Esophagus muscularis mucosa (tissue), 4 donors: ENCODE results near the gene CKAP2L. TPM values are rescaled to one million over a fixed set of nuclear protein-coding genes. Genes with fewer than 3 reads are reported as not detected.
"Not testable (repeated sequence)": the region's sequence is repeated elsewhere in the genome, so short reads cannot be mapped to it uniquely, and the experiment has no call there.

Source experiments
- DNase-seq: peaks from one replicate; pipeline ENCODE4 v3.0.0-alpha.2; 2017; ENCODE audit errors: extremely low spot score
- H3K27ac ChIP-seq, 4 donors: fragments of 200-600 bp; sonication (generic); replicated peaks in 1 of 4; 1 replicate in 3 of 4; 2 replicates in 1 of 4; pipeline ENCODE4 v1.5.1; 2016 to 2019; ENCODE audit warnings: mild to moderate bottlenecking in 1 of 4
- H3K27me3 ChIP-seq, 4 donors: fragments of 200-600 bp; sonication (generic); one replicate each; pipeline versions ENCODE4 v1.5.1 to v1.6.0; 2016 to 2019
- H3K36me3 ChIP-seq, 4 donors: fragments of 200-600 bp; sonication (generic); one replicate each; pipeline ENCODE4 v1.5.1; 2016 to 2019
- H3K4me1 ChIP-seq, 4 donors: fragments of 200-600 bp; sonication (generic); one replicate each; pipeline ENCODE4 v1.5.1; 2016 to 2019
- H3K4me3 ChIP-seq, 4 donors: fragments of 200-600 bp; sonication (generic); 1 replicate in 2 of 4; 2 replicates in 2 of 4; pipeline ENCODE4 v1.5.1; 2016 to 2019; ENCODE audit warnings: mild to moderate bottlenecking in 4 of 4, moderate library complexity in 1 of 4
- H3K9me3 ChIP-seq, 4 donors: fragments of 200-600 bp; sonication (generic); 1 replicate in 3 of 4; 2 replicates in 1 of 4; pipeline ENCODE4 v1.5.1; 2016 to 2019
- EP300 ChIP-seq: sonication (generic); formaldehyde crosslinking; IDR thresholded peaks from one replicate; pipeline ENCODE4 v1.6.1; 2017; ENCODE audit warnings: antibody characterized with exemption
- POLR2A ChIP-seq: fragments of 450-650 bp; IDR thresholded peaks from one replicate; pipeline ENCODE4 v1.6.1; 2017; ENCODE audit warnings: antibody characterized with exemption, moderate library complexity, mild to moderate bottlenecking, low read depth
- POLR2AphosphoS5 ChIP-seq, 2 donors: sonication (generic); formaldehyde crosslinking; IDR thresholded peaks; one replicate each; pipeline ENCODE4 v1.6.1; 2017; ENCODE audit warnings: antibody characterized with exemption in 2 of 2
- WGBS: methylation state at CpG from one replicate; pipeline ENCODE4 v1.1.5; 2018; 5-methylcytosine and 5-hydroxymethylcytosine counted together
- intact Hi-C: fragments of 100-400 bp; cut with DNase I; formaldehyde crosslinking; loops from one replicate; pipeline ENCODE4 v1.15.1; 2023
- total RNA-seq, 4 donors: library from RNA; depleted of rRNA; stranded (reverse); fragments of >200 nt; gene quantifications; one replicate each; pipeline versions ENCODE4 v1.1.0 to v1.2.1, GENCODE V29; 2016
- TF ChIP-seq, protein P1 (sequence below), 3 experiments: fragments of 200-600 bp in 2 of 3; fragments of 450-650 bp in 1 of 3; sonication (generic) in 2 of 3; IDR thresholded peaks; one replicate each; pipeline ENCODE4 v1.5.1; 2017 to 2019; ENCODE audit warnings: antibody characterized with exemption in 3 of 3, mild to moderate bottlenecking in 2 of 3, moderate library complexity in 1 of 3

Gene CKAP2L
- total RNA-seq, 4 donors from 2014 or later = 0.23 to 1.5 (median 0.91) TPM; not detected in 1

DNA sequence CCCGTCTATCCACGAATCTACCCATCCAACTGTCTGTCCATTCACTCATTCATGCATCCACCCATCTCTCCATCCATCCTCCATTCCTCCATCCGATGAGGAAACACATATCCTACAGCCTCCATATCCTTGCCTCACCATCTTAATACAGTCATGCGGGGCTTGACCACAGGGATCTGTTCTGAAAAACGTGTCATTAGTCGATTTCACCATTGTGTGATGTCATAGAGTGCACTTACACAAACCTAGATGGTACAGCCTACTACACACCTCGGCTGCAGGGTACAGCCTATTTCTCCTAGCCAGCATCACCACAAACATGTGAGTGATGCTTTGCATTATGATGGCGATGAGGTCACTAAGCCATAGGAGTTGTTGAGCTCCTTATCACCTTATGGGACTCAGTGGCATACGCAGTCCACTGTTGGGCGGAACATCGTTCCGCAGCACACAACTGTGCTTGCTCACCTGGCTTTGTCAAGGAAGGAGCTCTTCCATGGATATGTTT lies 45.5 kb downstream of the CKAP2L start:
- Histone ChIP-seq H3K36me3 (no peaks in the 10 kb centered on the region), H3K27me3 (no peaks in the 10 kb centered on the region), H3K27ac (no peak overlapping the region), H3K4me1 (no peaks in the 10 kb centered on the region), H3K9me3 (no peaks in the 10 kb centered on the region), H3K4me3 (no peak overlapping the region)
- TF ChIP-seq, protein P1, sequence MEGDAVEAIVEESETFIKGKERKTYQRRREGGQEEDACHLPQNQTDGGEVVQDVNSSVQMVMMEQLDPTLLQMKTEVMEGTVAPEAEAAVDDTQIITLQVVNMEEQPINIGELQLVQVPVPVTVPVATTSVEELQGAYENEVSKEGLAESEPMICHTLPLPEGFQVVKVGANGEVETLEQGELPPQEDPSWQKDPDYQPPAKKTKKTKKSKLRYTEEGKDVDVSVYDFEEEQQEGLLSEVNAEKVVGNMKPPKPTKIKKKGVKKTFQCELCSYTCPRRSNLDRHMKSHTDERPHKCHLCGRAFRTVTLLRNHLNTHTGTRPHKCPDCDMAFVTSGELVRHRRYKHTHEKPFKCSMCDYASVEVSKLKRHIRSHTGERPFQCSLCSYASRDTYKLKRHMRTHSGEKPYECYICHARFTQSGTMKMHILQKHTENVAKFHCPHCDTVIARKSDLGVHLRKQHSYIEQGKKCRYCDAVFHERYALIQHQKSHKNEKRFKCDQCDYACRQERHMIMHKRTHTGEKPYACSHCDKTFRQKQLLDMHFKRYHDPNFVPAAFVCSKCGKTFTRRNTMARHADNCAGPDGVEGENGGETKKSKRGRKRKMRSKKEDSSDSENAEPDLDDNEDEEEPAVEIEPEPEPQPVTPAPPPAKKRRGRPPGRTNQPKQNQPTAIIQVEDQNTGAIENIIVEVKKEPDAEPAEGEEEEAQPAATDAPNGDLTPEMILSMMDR (IDR thresholded peaks at IDR 0.05) = no peak
- no peak for TF ChIP-seq EP300
- no peak for TF ChIP-seq POLR2AphosphoS5 (IDR thresholded peaks at IDR 0.05)
- TF ChIP-seq POLR2A = no peak
- intact Hi-C loops = no loop called here
- DNase-seq = no peak
- 73% methylated on average over 12 of the region's 12 CpGs for WGBS

DNA sequence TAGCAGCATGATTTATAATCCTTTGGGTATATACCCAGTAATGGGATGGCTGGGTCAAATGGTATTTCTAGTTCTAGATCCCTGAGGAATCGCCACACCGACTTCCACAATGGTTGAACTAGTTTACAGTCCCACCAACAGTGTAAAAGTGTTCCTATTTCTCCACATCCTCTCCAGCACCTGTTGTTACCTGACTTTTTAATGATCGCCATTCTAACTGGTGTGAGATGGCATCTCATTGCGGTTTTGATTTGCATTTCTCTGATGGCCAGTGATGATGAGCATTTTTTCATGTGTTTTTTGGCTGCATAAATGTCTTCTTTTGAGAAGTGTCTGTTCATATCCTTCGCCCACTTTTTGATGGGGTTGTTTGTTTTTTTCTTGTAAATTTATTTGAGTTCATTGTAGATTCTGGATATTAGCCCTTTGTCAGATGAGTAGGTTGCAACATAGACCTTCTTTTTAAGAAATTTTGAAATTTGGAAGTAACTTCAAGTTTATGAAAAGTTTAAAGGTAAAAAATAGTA lies 47.5 kb downstream of the CKAP2L start:
- DNase-seq, H3K9me3 ChIP-seq, H3K27me3 ChIP-seq, H3K27ac ChIP-seq, intact Hi-C loops, H3K36me3 ChIP-seq, H3K4me1 ChIP-seq, H3K4me3 ChIP-seq: not testable (repeated sequence)
- WGBS = 94% methylated on average over 3 of the region's 5 CpGs

DNA sequence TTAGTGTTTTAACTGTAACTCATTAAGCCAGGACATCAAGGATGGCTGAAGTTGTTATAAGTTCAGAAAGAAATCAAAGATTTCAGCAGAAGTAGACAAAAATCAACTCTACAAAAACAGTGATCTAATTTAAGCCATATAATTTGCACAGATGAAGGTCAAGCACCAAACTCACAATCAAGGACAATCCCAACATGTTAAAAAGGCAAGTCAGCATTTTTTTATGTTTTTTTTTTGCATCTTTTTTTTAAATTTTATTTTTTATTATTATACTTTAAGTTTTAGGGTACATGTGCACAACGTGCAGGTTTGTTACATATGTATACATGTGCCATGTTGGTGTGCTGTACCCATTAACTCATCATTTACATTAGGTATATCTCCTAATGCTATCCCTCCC lies 48.3 kb downstream of the CKAP2L start:
- H3K4me1 ChIP-seq, H3K27ac ChIP-seq, H3K9me3 ChIP-seq, DNase-seq, H3K4me3 ChIP-seq, H3K36me3 ChIP-seq, intact Hi-C loops, H3K27me3 ChIP-seq: not testable (repeated sequence)
- 81% methylated on average over 1 of the region's 1 CpG for WGBS

DNA sequence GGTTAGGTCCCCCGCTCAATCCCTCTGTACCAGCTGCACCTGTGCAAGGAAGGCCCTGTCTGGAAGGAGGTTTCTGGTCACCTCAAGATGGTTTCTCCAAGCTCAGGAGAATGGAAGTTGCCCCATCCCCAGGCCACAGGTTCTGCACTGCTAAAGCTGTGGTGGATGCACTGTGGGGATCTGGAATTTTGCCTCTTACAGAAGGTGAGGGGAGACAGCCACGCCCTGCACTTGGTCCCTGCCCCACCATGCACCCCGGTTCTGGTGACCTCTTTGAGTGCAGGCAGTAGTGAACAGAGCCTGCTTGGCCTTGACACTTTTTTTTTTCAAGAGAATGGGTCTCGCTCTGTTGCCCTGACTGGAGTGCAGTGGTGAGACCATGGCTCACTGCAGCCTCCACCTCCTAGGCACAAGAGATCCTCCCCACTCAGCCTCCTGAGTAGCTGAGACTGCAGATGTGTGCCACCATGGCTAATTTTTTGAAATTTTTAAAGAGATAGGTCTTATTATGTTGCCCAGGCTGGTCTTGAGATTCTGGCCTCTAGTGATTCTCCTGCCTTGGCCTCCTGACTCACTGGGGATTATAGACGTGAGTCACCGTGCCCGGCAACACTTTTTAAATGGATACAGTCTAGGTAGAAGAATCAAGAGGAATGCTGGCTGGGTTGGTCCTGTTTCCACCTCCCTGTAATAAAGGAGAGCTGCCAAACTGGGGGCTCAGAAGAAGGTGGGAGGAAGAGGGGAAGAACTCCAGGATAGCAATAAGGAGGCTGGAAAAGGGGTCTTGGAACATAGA lies 49.4 kb downstream of the CKAP2L start:
- H3K9me3 ChIP-seq = no peaks in the 10 kb centered on the region
- H3K27ac ChIP-seq = no peak overlapping the region
- intact Hi-C loops = no loop called here
- DNase-seq = no peak
- no peak overlapping the region for H3K4me3 ChIP-seq
- TF ChIP-seq, protein P1 (IDR thresholded peaks at IDR 0.05) = no peak
- TF ChIP-seq POLR2AphosphoS5 (IDR thresholded peaks at IDR 0.05) (no peak), EP300 (no peak), POLR2A (no peak)
- H3K36me3 ChIP-seq = no peaks in the 10 kb centered on the region
- peaks cover 0 to 8% (median 0%) of the 10 kb centered on the region in 4 donors for H3K27me3 ChIP-seq
- WGBS = 94% methylated on average over 5 of the region's 7 CpGs
- no peaks in the 10 kb centered on the region for H3K4me1 ChIP-seq

DNA sequence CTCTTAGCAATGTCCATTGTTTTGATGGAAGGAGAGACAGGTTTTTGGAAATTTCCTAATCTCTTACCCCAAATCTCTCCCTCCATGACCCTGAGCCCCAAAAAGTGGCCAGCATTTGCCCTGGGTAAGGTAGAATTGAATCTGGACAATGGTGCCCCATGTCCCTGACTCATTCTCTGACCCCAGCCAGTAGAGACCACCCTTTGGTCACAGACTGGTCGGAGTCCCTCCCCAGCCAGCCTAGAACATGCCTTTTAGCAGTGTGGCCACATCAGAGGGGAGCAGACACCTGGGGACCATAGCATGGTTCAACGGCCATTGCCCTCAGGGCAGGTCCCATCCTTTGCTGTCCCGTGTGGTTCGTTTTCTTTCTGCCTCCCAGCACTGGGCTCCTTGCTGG lies 50.1 kb downstream of the CKAP2L start:
- Histone ChIP-seq H3K36me3 (no peaks in the 10 kb centered on the region), H3K4me3 (no peak overlapping the region), H3K27me3 (peaks cover 0 to 8% (median 0%) of the 10 kb centered on the region in 4 donors), H3K4me1 (no peaks in the 10 kb centered on the region), H3K9me3 (no peaks in the 10 kb centered on the region), H3K27ac (no peak overlapping the region)
- TF ChIP-seq, protein P1 (IDR thresholded peaks at IDR 0.05) = no peak
- TF ChIP-seq EP300 (no peak), POLR2AphosphoS5 (IDR thresholded peaks at IDR 0.05) (no peak), POLR2A (no peak)
- intact Hi-C loops = no loop called here
- 98% methylated on average over 4 of the region's 4 CpGs for WGBS
- DNase-seq = no peak
